Caco-2 (cell line): ENCODE measurements around the gene KCND1. TPM values are rescaled to one million over a fixed set of nuclear protein-coding genes. Genes with fewer than 3 reads are reported as not detected.

Experiments
- BruUV-seq: library from RNA; stranded (reverse); fragments of 400-500 nt; replicated peaks from 2 replicates; lab custom pipeline; 2021; lab: Mats Ljungman, UMichigan
- CTCF ChIA-PET: fragments of 300-600 bp; sonication (Branson Sonifier 250); formaldehyde crosslinking; loops from one replicate; lab custom pipeline; 2022; ENCODE audit warnings: antibody characterized with exemption; lab: Charles Lee
- POLR2A ChIA-PET: fragments of 300-600 bp; sonication (Branson Sonifier 250); formaldehyde crosslinking; loops from one replicate; lab custom pipeline; 2022; ENCODE audit warnings: antibody characterized with exemption; lab: Charles Lee
- DNase-seq, 2 experiments: peaks; one replicate each; pipeline versions ENCODE4 v3.0.0 to v3.0.0-alpha.2; 2020 to 2022
- H3K27me3 ChIP-seq: replicated peaks from 2 replicates; pipeline ENCODE4 v1.6.0; 2011; ENCODE audit warnings: low read length; ENCODE audit not compliant: control insufficient read depth, insufficient read depth
- H3K36me3 ChIP-seq: 2 replicates; pipeline ENCODE4 v1.5.1; 2011; ENCODE audit warnings: low read length; ENCODE audit not compliant: control insufficient read depth, insufficient read depth
- H3K4me1 ChIP-seq: fragments of 250-450 bp; sonication (Bioruptor Pico); 2 replicates; pipeline ENCODE4 v1.5.1; 2020; ENCODE audit warnings: mild to moderate bottlenecking
- H3K4me3 ChIP-seq: 2 replicates; pipeline ENCODE4 v1.5.1; 2011; ENCODE audit warnings: low read depth, mild to moderate bottlenecking, control low read depth, low read length
- H3K9me3 ChIP-seq: fragments of 250-450 bp; sonication (Bioruptor Pico); 2 replicates; pipeline ENCODE4 v1.5.1; 2020; ENCODE audit warnings: mild to moderate bottlenecking, moderate library complexity
- H3K27ac Mint-ChIP-seq: one replicate; pipeline ENCODE4 v1.8.0; 2022; ENCODE audit warnings: mixed read lengths; ENCODE audit not compliant: unreplicated experiment
- H3K27me3 Mint-ChIP-seq: one replicate; pipeline ENCODE4 v1.8.0; 2022; ENCODE audit warnings: mixed read lengths; ENCODE audit not compliant: insufficient read depth, unreplicated experiment
- H3K36me3 Mint-ChIP-seq: one replicate; pipeline ENCODE4 v1.8.0; 2022; ENCODE audit warnings: mild to moderate bottlenecking, mixed read lengths; ENCODE audit not compliant: insufficient read depth, unreplicated experiment
- H3K4me1 Mint-ChIP-seq: one replicate; pipeline ENCODE4 v1.8.0; 2022; ENCODE audit warnings: low read depth, mixed read lengths; ENCODE audit not compliant: unreplicated experiment
- H3K4me3 Mint-ChIP-seq: one replicate; pipeline ENCODE4 v1.8.0; 2022; ENCODE audit warnings: mild to moderate bottlenecking, moderate library complexity, mixed read lengths; ENCODE audit not compliant: unreplicated experiment
- H3K9me3 Mint-ChIP-seq: one replicate; pipeline ENCODE4 v1.8.0; 2022; ENCODE audit warnings: mixed read lengths; ENCODE audit not compliant: unreplicated experiment
- intact Hi-C: fragments of 100-400 bp; cut with micrococcal nuclease; formaldehyde crosslinking; loops from one replicate; pipeline ENCODE4 v1.10.0; 2022; ENCODE audit not compliant: unreplicated experiment
- total RNA-seq: library from RNA; stranded (reverse); gene quantifications from 2 replicates; pipeline ENCODE4 v1.2.3, GENCODE V29; 2022
- TF ChIP-seq, protein P1 (sequence below), 2 experiments: fragments of 200-600 bp in 1 of 2; IDR thresholded peaks; 1 replicate in 1 of 2; 2 replicates in 1 of 2; pipeline versions ENCODE4 v1.5.1 to v1.8.0; 2011 to 2022; ENCODE audit warnings: antibody characterized with exemption in 1 of 2, control low read depth in 1 of 2, inconsistent platforms in 1 of 2, low read depth in 1 of 2, low read length in 1 of 2, mild to moderate bottlenecking in 1 of 2, moderate library complexity in 1 of 2; ENCODE audit not compliant: insufficient read depth in 1 of 2, severe bottlenecking in 1 of 2, unreplicated experiment in 1 of 2

Gene KCND1
- total RNA-seq, 1 experiment from 2014 or later = 0.88 TPM

DNA sequence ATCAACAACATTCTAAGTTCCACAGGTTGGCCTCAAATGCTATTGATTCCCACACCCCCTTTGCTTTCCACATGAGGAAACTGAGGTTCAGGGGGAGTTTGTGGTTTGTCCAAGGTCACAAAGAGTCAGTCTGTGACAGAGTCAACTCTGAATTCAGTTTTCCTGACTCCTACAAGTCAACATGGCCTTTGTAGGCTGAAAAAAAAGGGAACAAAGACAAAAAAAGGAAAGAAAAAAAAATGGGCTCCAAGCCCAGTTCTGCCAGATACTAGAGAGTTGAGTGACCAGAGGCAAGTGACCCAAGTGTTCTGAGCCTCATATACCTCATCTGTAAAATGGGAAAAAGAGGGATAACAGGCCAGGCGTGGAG, 36.4 kb downstream of the KCND1 start:
- H3K27ac Mint-ChIP-seq = no peak overlapping the region
- H3K36me3 Mint-ChIP-seq = peaks cover 35% of the 10 kb centered on the region
- no TSS peak for BruUV-seq
- no peak for DNase-seq
- Histone ChIP-seq H3K27me3 (no peaks in the 10 kb centered on the region), H3K9me3 (no peaks in the 10 kb centered on the region), H3K4me1 (no peaks in the 10 kb centered on the region), H3K4me3 (no peak overlapping the region), H3K36me3 (no peaks in the 10 kb centered on the region; the same call in 1 of the 2 replicates)
- no peaks in the 10 kb centered on the region for H3K9me3 Mint-ChIP-seq
- H3K27me3 Mint-ChIP-seq = no peaks in the 10 kb centered on the region
- no peak overlapping the region for H3K4me3 Mint-ChIP-seq
- ChIA-PET CTCF (no interaction called here), POLR2A (no interaction called here)
- no peaks in the 10 kb centered on the region for H3K4me1 Mint-ChIP-seq
- TF ChIP-seq, protein P1, sequence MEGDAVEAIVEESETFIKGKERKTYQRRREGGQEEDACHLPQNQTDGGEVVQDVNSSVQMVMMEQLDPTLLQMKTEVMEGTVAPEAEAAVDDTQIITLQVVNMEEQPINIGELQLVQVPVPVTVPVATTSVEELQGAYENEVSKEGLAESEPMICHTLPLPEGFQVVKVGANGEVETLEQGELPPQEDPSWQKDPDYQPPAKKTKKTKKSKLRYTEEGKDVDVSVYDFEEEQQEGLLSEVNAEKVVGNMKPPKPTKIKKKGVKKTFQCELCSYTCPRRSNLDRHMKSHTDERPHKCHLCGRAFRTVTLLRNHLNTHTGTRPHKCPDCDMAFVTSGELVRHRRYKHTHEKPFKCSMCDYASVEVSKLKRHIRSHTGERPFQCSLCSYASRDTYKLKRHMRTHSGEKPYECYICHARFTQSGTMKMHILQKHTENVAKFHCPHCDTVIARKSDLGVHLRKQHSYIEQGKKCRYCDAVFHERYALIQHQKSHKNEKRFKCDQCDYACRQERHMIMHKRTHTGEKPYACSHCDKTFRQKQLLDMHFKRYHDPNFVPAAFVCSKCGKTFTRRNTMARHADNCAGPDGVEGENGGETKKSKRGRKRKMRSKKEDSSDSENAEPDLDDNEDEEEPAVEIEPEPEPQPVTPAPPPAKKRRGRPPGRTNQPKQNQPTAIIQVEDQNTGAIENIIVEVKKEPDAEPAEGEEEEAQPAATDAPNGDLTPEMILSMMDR (IDR thresholded peaks at IDR 0.05; ENCODE audit: insufficient read depth in 1 of 2, low read depth in 1 of 2, low read length in 1 of 2, severe bottlenecking in 1 of 2, unreplicated experiment in 1 of 2) = no peak
- intact Hi-C loops = no loop called here

- Histone ChIP-seq H3K4me3 (no peak overlapping the region), H3K9me3 (no peaks in the 10 kb centered on the region), H3K36me3 (no peaks in the 10 kb centered on the region; the same call in 1 of the 2 replicates), H3K27me3 (no peaks in the 10 kb centered on the region), H3K4me1 (no peaks in the 10 kb centered on the region)
- peaks cover 39% of the 10 kb centered on the region for H3K36me3 Mint-ChIP-seq
- no TSS peak for BruUV-seq
- no peaks in the 10 kb centered on the region for H3K4me1 Mint-ChIP-seq
- DNase-seq = no peak
- TF ChIP-seq, protein P1 (IDR thresholded peaks at IDR 0.05; ENCODE audit: insufficient read depth in 1 of 2, low read depth in 1 of 2, low read length in 1 of 2, severe bottlenecking in 1 of 2, unreplicated experiment in 1 of 2) = no peak
- ChIA-PET CTCF (no interaction called here), POLR2A (no interaction called here)
- no peak overlapping the region for H3K27ac Mint-ChIP-seq
- H3K4me3 Mint-ChIP-seq = no peak overlapping the region
- no peaks in the 10 kb centered on the region for H3K9me3 Mint-ChIP-seq
- intact Hi-C loops = no loop called here
- H3K27me3 Mint-ChIP-seq = no peaks in the 10 kb centered on the region
Measured at GRCh38 chrX:48934581-48935300, 36.9 kb downstream of the KCND1 start.

DNA sequence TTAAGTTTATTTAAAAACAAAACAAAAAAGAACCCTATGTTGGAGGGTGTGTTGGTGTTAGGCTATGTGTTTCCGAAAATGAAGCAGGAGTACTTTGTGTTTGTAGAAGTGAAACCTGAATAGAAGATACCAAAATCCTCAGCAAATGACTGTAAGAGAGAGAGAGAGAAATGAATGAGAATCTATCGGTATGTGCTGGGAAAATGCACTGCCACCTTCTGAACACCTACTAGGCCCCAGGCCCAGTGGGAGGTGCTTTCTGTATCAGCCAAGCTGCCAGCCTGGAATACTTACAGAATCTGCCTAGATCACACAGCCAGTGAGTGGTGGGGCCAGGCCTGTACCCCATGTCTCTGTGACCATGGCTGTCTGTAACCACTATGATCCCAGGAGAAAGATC, 37.9 kb downstream of the KCND1 start:
- Mint-ChIP-seq H3K4me3 (no peak overlapping the region), H3K36me3 (peaks cover 35% of the 10 kb centered on the region), H3K9me3 (no peaks in the 10 kb centered on the region), H3K27me3 (no peaks in the 10 kb centered on the region), H3K27ac (no peak overlapping the region), H3K4me1 (no peaks in the 10 kb centered on the region)
- no peaks in the 10 kb centered on the region for H3K27me3 ChIP-seq
- H3K9me3 ChIP-seq = no peaks in the 10 kb centered on the region
- BruUV-seq = no TSS peak
- intact Hi-C loops = no loop called here
- no peak for DNase-seq
- TF ChIP-seq, protein P1 (IDR thresholded peaks at IDR 0.05; ENCODE audit: insufficient read depth in 1 of 2, low read depth in 1 of 2, low read length in 1 of 2, severe bottlenecking in 1 of 2, unreplicated experiment in 1 of 2) = no peak
- POLR2A ChIA-PET = no interaction called here
- no peak overlapping the region for H3K4me3 ChIP-seq
- no peaks in the 10 kb centered on the region for H3K4me1 ChIP-seq
- H3K36me3 ChIP-seq = no peaks in the 10 kb centered on the region
- CTCF ChIA-PET = no interaction called here
